Progenitor cell of endocrine pancreas (in vitro differentiated cells): ENCODE data around the gene ATP6AP1. TPM values are rescaled to one million over a fixed set of nuclear protein-coding genes. Genes with fewer than 3 reads are reported as not detected.

ENCODE experiments used
- DNase-seq: peaks from one replicate; pipeline ENCODE4 v3.0.0; 2021; ENCODE audit warnings: low spot score; ENCODE audit not compliant: unreplicated experiment
- H3K27ac Mint-ChIP-seq: 2 replicates; pipeline ENCODE4 v1.8.0; 2021; ENCODE audit warnings: mild to moderate bottlenecking, moderate library complexity, mixed read lengths
- H3K27me3 Mint-ChIP-seq: 2 replicates; pipeline ENCODE4 v1.8.0; 2021; ENCODE audit warnings: mixed read lengths
- H3K36me3 Mint-ChIP-seq: 2 replicates; pipeline ENCODE4 v1.8.0; 2022; ENCODE audit warnings: mixed read lengths; ENCODE audit not compliant: insufficient read depth
- H3K4me1 Mint-ChIP-seq: 2 replicates; pipeline ENCODE4 v1.8.0; 2021; ENCODE audit warnings: low read depth, mixed read lengths
- H3K4me3 Mint-ChIP-seq: 2 replicates; pipeline ENCODE4 v1.8.0; 2021; ENCODE audit warnings: low read depth, mild to moderate bottlenecking, moderate library complexity, mixed read lengths
- H3K9me3 Mint-ChIP-seq: 2 replicates; pipeline ENCODE4 v1.8.0; 2021; ENCODE audit warnings: low read depth, mixed read lengths
- total RNA-seq: library from RNA; stranded (reverse); gene quantifications from 2 replicates; pipeline ENCODE4 v1.2.1, GENCODE V29; 2021
- TF ChIP-seq, protein P1 (sequence below): fragments of 200-600 bp; sonication (generic); IDR thresholded peaks from one replicate; pipeline ENCODE4 v1.5.0; 2021; ENCODE audit warnings: antibody characterized with exemption, mild to moderate bottlenecking; ENCODE audit not compliant: unreplicated experiment

ATP6AP1 gene
- total RNA-seq, 1 donor from 2014 or later = 82.1 TPM

DNA sequence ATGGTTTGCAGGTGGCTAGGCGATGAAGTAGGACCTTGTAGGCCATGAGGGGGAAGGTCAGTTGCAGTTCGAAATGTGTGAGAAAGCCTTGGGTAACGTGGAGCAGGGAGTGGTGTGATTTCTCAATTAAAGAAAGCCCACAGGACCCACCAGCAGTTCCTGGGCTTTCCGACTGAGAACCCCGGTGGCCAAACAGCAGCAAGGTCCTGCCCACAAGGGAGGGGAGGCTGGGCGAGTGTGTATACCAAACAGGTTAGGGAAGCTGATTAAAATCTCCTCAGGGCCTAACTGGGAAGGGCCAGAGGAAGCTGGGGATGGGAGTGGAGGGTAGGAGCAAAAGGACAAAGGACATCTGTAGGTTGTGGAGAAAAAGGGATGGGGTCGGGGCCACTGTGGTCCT lies 2.4 kb downstream of the ATP6AP1 start:
- no peak overlapping the region for H3K27ac Mint-ChIP-seq
- H3K36me3 Mint-ChIP-seq = peaks cover 9% of the 10 kb centered on the region
- no peaks in the 10 kb centered on the region for H3K27me3 Mint-ChIP-seq
- peaks cover 8% of the 10 kb centered on the region for H3K9me3 Mint-ChIP-seq
- TF ChIP-seq, protein P1, sequence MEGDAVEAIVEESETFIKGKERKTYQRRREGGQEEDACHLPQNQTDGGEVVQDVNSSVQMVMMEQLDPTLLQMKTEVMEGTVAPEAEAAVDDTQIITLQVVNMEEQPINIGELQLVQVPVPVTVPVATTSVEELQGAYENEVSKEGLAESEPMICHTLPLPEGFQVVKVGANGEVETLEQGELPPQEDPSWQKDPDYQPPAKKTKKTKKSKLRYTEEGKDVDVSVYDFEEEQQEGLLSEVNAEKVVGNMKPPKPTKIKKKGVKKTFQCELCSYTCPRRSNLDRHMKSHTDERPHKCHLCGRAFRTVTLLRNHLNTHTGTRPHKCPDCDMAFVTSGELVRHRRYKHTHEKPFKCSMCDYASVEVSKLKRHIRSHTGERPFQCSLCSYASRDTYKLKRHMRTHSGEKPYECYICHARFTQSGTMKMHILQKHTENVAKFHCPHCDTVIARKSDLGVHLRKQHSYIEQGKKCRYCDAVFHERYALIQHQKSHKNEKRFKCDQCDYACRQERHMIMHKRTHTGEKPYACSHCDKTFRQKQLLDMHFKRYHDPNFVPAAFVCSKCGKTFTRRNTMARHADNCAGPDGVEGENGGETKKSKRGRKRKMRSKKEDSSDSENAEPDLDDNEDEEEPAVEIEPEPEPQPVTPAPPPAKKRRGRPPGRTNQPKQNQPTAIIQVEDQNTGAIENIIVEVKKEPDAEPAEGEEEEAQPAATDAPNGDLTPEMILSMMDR = no peak
- peaks cover 16% of the 10 kb centered on the region for H3K4me1 Mint-ChIP-seq
- no peak for DNase-seq
- H3K4me3 Mint-ChIP-seq = no peak overlapping the region

DNA sequence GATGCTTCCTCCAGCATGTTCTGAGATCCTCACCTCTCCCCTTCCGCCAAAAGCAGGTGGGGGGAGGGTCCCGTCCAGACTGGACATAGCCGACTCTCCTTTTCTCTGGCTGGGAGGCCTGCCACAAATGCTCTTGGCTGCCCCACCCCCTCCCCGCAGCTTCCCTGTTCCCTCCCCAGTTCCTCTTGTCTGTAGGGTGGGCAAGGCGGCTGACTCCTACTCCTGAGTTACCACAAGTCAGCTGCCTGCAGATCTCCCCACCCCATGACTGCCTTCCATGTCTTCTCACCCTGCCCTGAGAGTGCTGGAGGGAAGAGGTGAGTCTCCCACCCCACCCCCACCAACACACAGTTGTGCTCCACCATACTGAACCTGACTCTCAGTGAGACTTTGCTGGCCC lies 2.9 kb downstream of the ATP6AP1 start:
- Mint-ChIP-seq H3K4me3 (no peak overlapping the region), H3K27ac (no peak overlapping the region), H3K27me3 (no peaks in the 10 kb centered on the region), H3K36me3 (peaks cover 9% of the 10 kb centered on the region), H3K9me3 (peaks cover 8% of the 10 kb centered on the region), H3K4me1 (peaks cover 16% of the 10 kb centered on the region)
- DNase-seq = no peak
- TF ChIP-seq, protein P1 = no peak

DNA sequence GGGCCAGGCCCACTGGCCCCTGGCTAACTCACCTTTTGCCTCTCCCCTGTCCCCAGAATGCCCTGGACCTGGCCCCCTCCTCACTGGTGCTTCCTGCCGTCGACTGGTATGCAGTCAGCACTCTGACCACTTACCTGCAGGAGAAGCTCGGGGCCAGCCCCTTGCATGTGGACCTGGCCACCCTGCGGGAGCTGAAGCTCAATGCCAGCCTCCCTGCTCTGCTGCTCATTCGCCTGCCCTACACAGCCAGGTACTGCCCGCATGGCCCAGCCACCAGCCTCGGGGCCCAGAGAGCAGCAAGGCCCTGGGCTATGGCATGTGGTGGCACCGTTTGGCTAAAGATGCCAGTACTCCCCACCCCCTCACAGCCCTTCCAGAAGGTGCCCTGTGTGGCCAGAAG lies 3.7 kb downstream of the ATP6AP1 start:
- no peak for DNase-seq
- TF ChIP-seq, protein P1 = no peak
- Mint-ChIP-seq H3K27me3 (no peaks in the 10 kb centered on the region), H3K9me3 (peaks cover 8% of the 10 kb centered on the region), H3K4me1 (peaks cover 15% of the 10 kb centered on the region), H3K4me3 (no peak overlapping the region), H3K36me3 (peaks cover 9% of the 10 kb centered on the region), H3K27ac (no peak overlapping the region)

DNA sequence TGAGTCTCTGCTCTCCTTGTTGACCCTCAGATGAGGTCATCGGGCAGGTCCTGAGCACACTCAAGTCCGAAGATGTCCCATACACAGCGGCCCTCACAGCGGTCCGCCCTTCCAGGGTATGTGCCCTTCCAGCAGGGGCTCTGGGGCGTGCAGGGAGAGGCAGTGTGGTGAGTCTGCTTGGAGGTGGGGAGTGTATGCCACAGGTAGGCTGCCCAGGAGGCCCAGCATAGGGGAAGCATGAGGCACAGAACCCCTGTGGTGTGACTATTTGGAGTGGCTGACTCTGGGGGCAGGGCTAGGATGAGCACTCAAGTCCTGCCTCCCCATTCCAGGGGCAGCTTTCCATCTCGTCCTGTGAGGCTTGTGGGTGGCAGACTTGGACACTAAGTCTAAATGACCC lies 5.1 kb downstream of the ATP6AP1 start:
- TF ChIP-seq, protein P1 = no peak
- Mint-ChIP-seq H3K27ac (no peak overlapping the region), H3K9me3 (peaks cover 5% of the 10 kb centered on the region), H3K4me3 (no peak overlapping the region), H3K27me3 (no peaks in the 10 kb centered on the region), H3K36me3 (peaks cover 9% of the 10 kb centered on the region), H3K4me1 (peaks cover 19% of the 10 kb centered on the region)
- no peak for DNase-seq

DNA sequence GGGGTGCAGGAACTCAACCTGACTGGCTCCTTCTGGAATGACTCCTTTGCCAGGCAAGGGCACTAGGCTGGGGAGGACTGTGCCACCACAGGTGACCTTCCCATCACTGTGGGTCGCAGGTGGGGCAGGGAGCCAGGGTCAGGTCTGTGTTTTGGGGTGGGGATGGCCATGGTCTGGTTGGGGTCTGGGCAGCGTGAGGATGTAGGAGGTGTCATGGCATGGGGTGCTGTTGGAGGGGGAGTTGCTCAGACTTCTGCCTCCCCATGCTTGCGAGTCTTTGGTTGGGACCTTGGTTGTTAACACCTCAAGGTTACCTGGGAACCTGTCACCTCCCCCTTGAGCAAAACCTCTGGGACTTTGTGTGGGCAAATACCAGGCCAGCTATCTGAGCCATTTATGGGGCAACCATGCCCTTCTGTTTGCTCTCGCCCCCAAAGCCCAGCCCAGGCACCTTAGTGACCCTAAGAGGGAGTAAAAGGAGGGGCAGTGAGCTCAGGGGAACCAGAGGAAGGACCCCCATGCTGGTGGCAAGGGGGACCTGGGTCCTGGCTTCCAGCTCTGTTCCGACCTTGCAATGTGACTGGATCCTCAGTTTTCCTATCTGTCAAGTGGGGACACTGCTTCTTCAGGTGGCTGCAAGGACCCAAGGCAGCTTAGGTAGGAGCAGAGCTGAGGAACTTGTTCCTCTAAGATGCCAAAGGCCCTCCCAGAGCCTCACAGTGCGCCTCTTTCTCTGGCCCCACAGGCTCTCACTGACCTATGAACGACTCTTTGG lies 6.1 kb downstream of the ATP6AP1 start:
- H3K36me3 Mint-ChIP-seq = peaks cover 7% of the 10 kb centered on the region

More for the DNA sequence above, 6.1 kb downstream of the ATP6AP1 start:
- H3K4me3 Mint-ChIP-seq = no peak overlapping the region
- no peak overlapping the region for H3K27ac Mint-ChIP-seq
- TF ChIP-seq, protein P1 = no peak
- peaks cover 5% of the 10 kb centered on the region for H3K9me3 Mint-ChIP-seq
- DNase-seq = no peak
- H3K27me3 Mint-ChIP-seq = no peaks in the 10 kb centered on the region
- H3K4me1 Mint-ChIP-seq = peaks cover 15% of the 10 kb centered on the region
